CD14-positive monocyte (primary cell): Measurements from ENCODE around the gene MSI1. TPM values are rescaled to one million over a fixed set of nuclear protein-coding genes. Genes with fewer than 3 reads are reported as not detected.

Experiments
- DNase-seq, 3 donors: peaks; one replicate each; pipeline ENCODE4 v3.0.0-alpha.2; 2011 to 2022
- H2AFZ ChIP-seq: 2 replicates; pipeline ENCODE4 v1.6.0; 2012; ENCODE audit warnings: mild to moderate bottlenecking, low read depth, low read length, inconsistent platforms; ENCODE audit not compliant: insufficient read depth, poor library complexity, severe bottlenecking
- H3K27ac ChIP-seq, 2 donors: 1 replicate in 1 of 2; 2 replicates in 1 of 2; pipeline ENCODE4 v1.5.1; 2012 to 2013; ENCODE audit warnings: low read length in 2 of 2, control low read depth in 1 of 2, inconsistent platforms in 1 of 2, low read depth in 1 of 2, mild to moderate bottlenecking in 1 of 2
- H3K27me3 ChIP-seq, 2 donors: one replicate each; pipeline versions ENCODE4 v1.6.0 to v1.6.1; 2011 to 2013; ENCODE audit warnings: low read length in 2 of 2; ENCODE audit not compliant: control insufficient read depth in 2 of 2, insufficient read depth in 2 of 2
- H3K36me3 ChIP-seq, 2 donors: replicated peaks in 1 of 2; 1 replicate in 1 of 2; 2 replicates in 1 of 2; pipeline versions ENCODE4 v1.5.1 to v1.6.1; 2012 to 2013; ENCODE audit warnings: low read length in 2 of 2, control low read depth in 1 of 2, inconsistent platforms in 1 of 2, mild to moderate bottlenecking in 1 of 2; ENCODE audit not compliant: insufficient read depth in 2 of 2, control insufficient read depth in 1 of 2
- H3K4me1 ChIP-seq, 2 donors: 1 replicate in 1 of 2; 2 replicates in 1 of 2; pipeline versions ENCODE4 v1.5.1 to v1.6.1; 2012 to 2013; ENCODE audit warnings: low read length in 2 of 2, control low read depth in 1 of 2, inconsistent platforms in 1 of 2, mild to moderate bottlenecking in 1 of 2, moderate library complexity in 1 of 2; ENCODE audit not compliant: insufficient read depth in 2 of 2, control insufficient read depth in 1 of 2
- H3K4me2 ChIP-seq: replicated peaks from 2 replicates; pipeline ENCODE3; 2012; ENCODE audit warnings: low read length, moderate library complexity, mild to moderate bottlenecking; ENCODE audit not compliant: poor library complexity, severe bottlenecking; ENCODE audit errors: extremely low read depth
- H3K4me3 ChIP-seq, 3 experiments: fragments of 200-600 bp in 1 of 3; sonication (generic) in 1 of 3; replicated peaks in 1 of 3; 1 replicate in 2 of 3; 2 replicates in 1 of 3; pipeline ENCODE4 v1.5.1; 2011 to 2013; ENCODE audit warnings: low read length in 3 of 3, mild to moderate bottlenecking in 3 of 3, control low read depth in 2 of 3, low read depth in 2 of 3, inconsistent platforms in 1 of 3, moderate library complexity in 1 of 3
- H3K79me2 ChIP-seq: 2 replicates; pipeline ENCODE4 v1.6.0; 2012; ENCODE audit warnings: mild to moderate bottlenecking, control low read depth, inconsistent platforms, low read length, moderate library complexity; ENCODE audit not compliant: insufficient read depth
- H3K9ac ChIP-seq: 2 replicates; pipeline ENCODE4 v1.6.0; 2017; ENCODE audit warnings: low read length, mild to moderate bottlenecking; ENCODE audit not compliant: insufficient read depth, poor library complexity, severe bottlenecking
- H3K9me3 ChIP-seq, 2 donors: replicated peaks in 1 of 2; 1 replicate in 1 of 2; 2 replicates in 1 of 2; pipeline versions ENCODE4 v1.5.1 to v1.6.1; 2012 to 2013; ENCODE audit warnings: low read length in 2 of 2, control low read depth in 1 of 2; ENCODE audit not compliant: control insufficient read depth in 1 of 2, insufficient read depth in 1 of 2
- H4K20me1 ChIP-seq: 2 replicates; pipeline ENCODE4 v1.6.0; 2012; ENCODE audit warnings: mild to moderate bottlenecking, low read length, control low read depth, moderate library complexity; ENCODE audit not compliant: insufficient read depth
- H3K27ac Mint-ChIP-seq, 7 donors: one replicate each; pipeline ENCODE4 v1.8.0; 2020; ENCODE audit warnings: mild to moderate bottlenecking in 7 of 7, mixed read lengths in 7 of 7, moderate library complexity in 6 of 7, inconsistent platforms in 2 of 7
- H3K27me3 Mint-ChIP-seq, 3 donors: one replicate each; pipeline ENCODE4 v1.8.0; 2021 to 2022; ENCODE audit warnings: low read depth in 3 of 3, mild to moderate bottlenecking in 3 of 3, mixed read lengths in 3 of 3, moderate library complexity in 3 of 3, inconsistent platforms in 1 of 3
- H3K36me3 Mint-ChIP-seq, 2 donors: one replicate each; pipeline ENCODE4 v1.8.0; 2020; ENCODE audit warnings: mixed read lengths in 2 of 2, inconsistent platforms in 1 of 2, mild to moderate bottlenecking in 1 of 2
- H3K4me1 Mint-ChIP-seq: one replicate; pipeline ENCODE4 v1.8.0; 2020; ENCODE audit warnings: mild to moderate bottlenecking, mixed read lengths
- H3K4me3 Mint-ChIP-seq, 2 donors: one replicate each; pipeline ENCODE4 v1.8.0; 2020; ENCODE audit warnings: mild to moderate bottlenecking in 2 of 2, mixed read lengths in 2 of 2, moderate library complexity in 1 of 2
- H3K9me3 Mint-ChIP-seq, 7 donors: one replicate each; pipeline ENCODE4 v1.8.0; 2020 to 2022; ENCODE audit warnings: mixed read lengths in 7 of 7, mild to moderate bottlenecking in 6 of 7, moderate library complexity in 6 of 7, inconsistent platforms in 2 of 7
- CTCF ChIP-seq: fragments of 200-600 bp; IDR thresholded peaks from one replicate; pipeline ENCODE4 v1.8.0; 2022; ENCODE audit warnings: antibody characterized with exemption, mild to moderate bottlenecking
- WGBS: methylation state at CpG from one replicate; pipeline ENCODE4 v1.1.5; 2013; ENCODE audit warnings: missing lambda C conversion rate; ENCODE audit not compliant: insufficient coverage; 5-methylcytosine and 5-hydroxymethylcytosine counted together
- intact Hi-C, 2 donors: fragments of 100-400 bp; cut with micrococcal nuclease; formaldehyde crosslinking; loops; one replicate each; pipeline versions ENCODE4 v1.15.0 to v1.15.1; 2023
- polyA plus RNA-seq, 3 donors: library from polyadenylated mRNA; depleted of rRNA in 1 of 3; unstranded in 2 of 3; stranded (reverse) in 1 of 3; fragments of 300-500 nt in 2 of 3; fragments of >200 nt in 1 of 3; fragmentation: Illumina TruSeq in 2 of 3; gene quantifications; 1 replicate in 2 of 3; 2 replicates in 1 of 3; pipeline ENCODE4 v1.2.3, GENCODE V29; 2012 to 2021

Gene MSI1
- polyA plus RNA-seq, 3 donors: not detected

DNA sequence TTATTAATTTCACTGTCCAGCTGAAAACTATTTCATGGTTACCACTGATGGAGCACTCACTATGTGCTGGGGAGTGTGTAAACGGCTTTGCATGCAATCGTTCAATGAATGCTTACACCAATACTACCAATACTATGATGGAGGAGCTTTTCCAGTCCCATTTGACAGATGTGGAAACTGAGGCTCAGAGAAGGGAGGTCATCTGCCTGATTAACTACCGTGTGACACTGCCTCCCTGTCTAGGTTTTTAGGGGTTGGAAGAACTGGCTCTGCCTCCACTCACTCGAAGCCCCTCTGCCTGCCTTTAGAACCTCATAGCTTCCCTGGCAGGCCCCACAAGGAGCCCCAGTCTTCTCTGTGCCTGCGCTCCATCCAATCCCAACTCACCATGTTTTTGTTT lies 11.9 kb downstream of the MSI1 start:
- H3K4me3 Mint-ChIP-seq: no peak overlapping the region
- WGBS: no CpG with 5 or more reads among the region's 5 CpGs
- no peak for TF ChIP-seq CTCF
- no peak for DNase-seq
- Histone ChIP-seq H3K27ac (no peak overlapping the region), H3K4me3 (no peak overlapping the region), H4K20me1 (no peaks in the 10 kb centered on the region), H3K4me2 (no peak overlapping the region), H2AFZ (no peak overlapping the region), H3K27me3 (peaks cover 13 to 23% of the 10 kb centered on the region in 2 donors), H3K9me3 (peaks cover 2 to 3% of the 10 kb centered on the region in 2 donors), H3K36me3 (no peaks in the 10 kb centered on the region), H3K4me1 (no peaks in the 10 kb centered on the region), H3K9ac (no peak overlapping the region), H3K79me2 (no peaks in the 10 kb centered on the region)
- H3K9me3 Mint-ChIP-seq: peaks cover 0 to 2% (median 0%) of the 10 kb centered on the region in 7 donors
- H3K36me3 Mint-ChIP-seq: no peaks in the 10 kb centered on the region
- intact Hi-C loops: loop anchor here in 1 of 2 donors (2.0 kb wide), 1 partner anchor 74 kb away; no protein-coding TSS in a partner anchor
- no peak overlapping the region for H3K27ac Mint-ChIP-seq
- H3K27me3 Mint-ChIP-seq: peaks cover 28 to 52% (median 36%) of the 10 kb centered on the region in 3 donors
- H3K4me1 Mint-ChIP-seq: peaks cover 4% of the 10 kb centered on the region

DNA sequence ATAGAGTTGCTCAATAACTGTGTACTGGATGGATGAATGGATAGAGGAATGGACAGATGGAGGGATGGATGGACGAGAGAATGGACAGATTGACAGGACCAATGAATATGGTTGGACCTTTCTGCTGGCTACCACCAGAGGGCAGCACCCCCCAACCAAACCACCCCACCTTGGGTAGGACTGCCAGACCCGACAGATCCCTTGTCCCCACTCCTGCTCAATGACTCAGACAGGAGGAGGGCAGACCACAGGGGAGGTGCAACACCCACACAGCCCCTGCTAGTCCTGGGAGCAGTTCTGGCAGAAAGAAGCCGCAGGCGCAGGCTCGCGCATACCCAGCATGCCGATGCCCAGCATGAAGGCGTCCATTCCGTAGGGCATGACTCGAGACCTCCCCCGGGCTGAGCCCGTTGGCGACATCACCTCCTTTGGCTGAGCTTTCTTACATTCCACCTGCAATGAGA lies 12.4 kb downstream of the MSI1 start:
- H3K36me3 Mint-ChIP-seq: no peaks in the 10 kb centered on the region
- no peak overlapping the region for H3K4me3 ChIP-seq
- TF ChIP-seq CTCF: peak; percentile 91
- no peak overlapping the region for H3K4me3 Mint-ChIP-seq
- no peak overlapping the region for H3K9ac ChIP-seq
- H3K79me2 ChIP-seq: no peaks in the 10 kb centered on the region
- intact Hi-C loops: loop anchor here in 1 of 2 donors (2.0 kb wide), 1 partner anchor 74 kb away; no protein-coding TSS in a partner anchor
- H3K9me3 ChIP-seq: peaks cover under 1 to 3% of the 10 kb centered on the region in 2 donors
- H3K27ac Mint-ChIP-seq: no peak overlapping the region
- peaks cover 2% of the 10 kb centered on the region for H3K4me1 Mint-ChIP-seq
- H2AFZ ChIP-seq: no peak overlapping the region
- H4K20me1 ChIP-seq: no peaks in the 10 kb centered on the region
- peaks cover 0 to 2% (median 0%) of the 10 kb centered on the region in 7 donors for H3K9me3 Mint-ChIP-seq
- no peak overlapping the region for H3K27ac ChIP-seq
- no peaks in the 10 kb centered on the region for H3K4me1 ChIP-seq
- H3K4me2 ChIP-seq: no peak overlapping the region
- peaks cover 11 to 18% of the 10 kb centered on the region in 2 donors for H3K27me3 ChIP-seq
- no peaks in the 10 kb centered on the region for H3K36me3 ChIP-seq
- H3K27me3 Mint-ChIP-seq: peaks cover 26 to 47% (median 33%) of the 10 kb centered on the region in 3 donors
- DNase-seq: peak; percentile 39 to 61 (median 49)
- 83% methylated on average over 11 of the region's 13 CpGs for WGBS
